HL-60 (cell line): Measurements from ENCODE around the gene HNF4A.

Experiments used
- GABPA ChIP-seq: IDR thresholded peaks from 2 replicates; pipeline ENCODE4 v1.6.1; 2012; ENCODE audit warnings: low read depth
- POLR2AphosphoS5 ChIP-seq: IDR thresholded peaks from 2 replicates; pipeline ENCODE4 v1.6.1; 2012; ENCODE audit warnings: low read depth
- TF ChIP-seq, protein P1 (sequence below): IDR thresholded peaks from one replicate; pipeline ENCODE4 v1.5.1; 2011; ENCODE audit warnings: low read length, control low read depth, inconsistent platforms; ENCODE audit not compliant: insufficient read depth
- TF ChIP-seq, protein P2 (sequence below): IDR thresholded peaks from 2 replicates; pipeline ENCODE4 v1.6.1; 2012; ENCODE audit warnings: low read depth; ENCODE audit not compliant: insufficient replicate concordance

DNA sequence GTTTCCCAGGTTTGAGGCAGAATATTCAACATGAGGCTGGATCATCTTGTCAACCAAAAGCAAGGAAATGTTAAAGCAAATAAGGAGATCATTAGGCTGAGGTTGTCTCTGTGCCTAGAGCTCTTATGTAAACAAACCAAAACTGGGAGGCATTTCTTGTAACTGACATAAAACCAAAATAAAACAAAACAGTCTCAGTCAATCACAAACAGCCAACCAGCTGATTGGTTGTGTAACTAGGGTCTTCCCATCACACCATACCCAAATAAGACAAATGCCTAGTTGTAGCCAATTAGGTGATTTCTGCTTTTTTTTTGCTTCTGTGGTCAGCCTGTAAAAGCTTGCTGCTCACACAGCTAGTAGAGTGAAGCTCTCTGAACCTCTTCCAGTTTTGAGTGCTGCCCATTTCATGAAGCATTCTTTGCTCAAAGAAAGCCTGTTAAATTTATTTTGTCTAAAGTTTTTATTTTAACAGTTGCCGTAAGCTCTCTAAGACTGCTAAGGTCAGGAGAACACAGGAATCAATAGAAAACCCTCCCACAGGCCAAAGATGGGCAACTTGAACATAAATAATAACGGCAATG lies 35.6 kb upstream of the HNF4A start:
- TF ChIP-seq GABPA (no peak), POLR2AphosphoS5 (no peak)
- TF ChIP-seq, protein P1, sequence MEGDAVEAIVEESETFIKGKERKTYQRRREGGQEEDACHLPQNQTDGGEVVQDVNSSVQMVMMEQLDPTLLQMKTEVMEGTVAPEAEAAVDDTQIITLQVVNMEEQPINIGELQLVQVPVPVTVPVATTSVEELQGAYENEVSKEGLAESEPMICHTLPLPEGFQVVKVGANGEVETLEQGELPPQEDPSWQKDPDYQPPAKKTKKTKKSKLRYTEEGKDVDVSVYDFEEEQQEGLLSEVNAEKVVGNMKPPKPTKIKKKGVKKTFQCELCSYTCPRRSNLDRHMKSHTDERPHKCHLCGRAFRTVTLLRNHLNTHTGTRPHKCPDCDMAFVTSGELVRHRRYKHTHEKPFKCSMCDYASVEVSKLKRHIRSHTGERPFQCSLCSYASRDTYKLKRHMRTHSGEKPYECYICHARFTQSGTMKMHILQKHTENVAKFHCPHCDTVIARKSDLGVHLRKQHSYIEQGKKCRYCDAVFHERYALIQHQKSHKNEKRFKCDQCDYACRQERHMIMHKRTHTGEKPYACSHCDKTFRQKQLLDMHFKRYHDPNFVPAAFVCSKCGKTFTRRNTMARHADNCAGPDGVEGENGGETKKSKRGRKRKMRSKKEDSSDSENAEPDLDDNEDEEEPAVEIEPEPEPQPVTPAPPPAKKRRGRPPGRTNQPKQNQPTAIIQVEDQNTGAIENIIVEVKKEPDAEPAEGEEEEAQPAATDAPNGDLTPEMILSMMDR: no peak
- TF ChIP-seq, protein P2, sequence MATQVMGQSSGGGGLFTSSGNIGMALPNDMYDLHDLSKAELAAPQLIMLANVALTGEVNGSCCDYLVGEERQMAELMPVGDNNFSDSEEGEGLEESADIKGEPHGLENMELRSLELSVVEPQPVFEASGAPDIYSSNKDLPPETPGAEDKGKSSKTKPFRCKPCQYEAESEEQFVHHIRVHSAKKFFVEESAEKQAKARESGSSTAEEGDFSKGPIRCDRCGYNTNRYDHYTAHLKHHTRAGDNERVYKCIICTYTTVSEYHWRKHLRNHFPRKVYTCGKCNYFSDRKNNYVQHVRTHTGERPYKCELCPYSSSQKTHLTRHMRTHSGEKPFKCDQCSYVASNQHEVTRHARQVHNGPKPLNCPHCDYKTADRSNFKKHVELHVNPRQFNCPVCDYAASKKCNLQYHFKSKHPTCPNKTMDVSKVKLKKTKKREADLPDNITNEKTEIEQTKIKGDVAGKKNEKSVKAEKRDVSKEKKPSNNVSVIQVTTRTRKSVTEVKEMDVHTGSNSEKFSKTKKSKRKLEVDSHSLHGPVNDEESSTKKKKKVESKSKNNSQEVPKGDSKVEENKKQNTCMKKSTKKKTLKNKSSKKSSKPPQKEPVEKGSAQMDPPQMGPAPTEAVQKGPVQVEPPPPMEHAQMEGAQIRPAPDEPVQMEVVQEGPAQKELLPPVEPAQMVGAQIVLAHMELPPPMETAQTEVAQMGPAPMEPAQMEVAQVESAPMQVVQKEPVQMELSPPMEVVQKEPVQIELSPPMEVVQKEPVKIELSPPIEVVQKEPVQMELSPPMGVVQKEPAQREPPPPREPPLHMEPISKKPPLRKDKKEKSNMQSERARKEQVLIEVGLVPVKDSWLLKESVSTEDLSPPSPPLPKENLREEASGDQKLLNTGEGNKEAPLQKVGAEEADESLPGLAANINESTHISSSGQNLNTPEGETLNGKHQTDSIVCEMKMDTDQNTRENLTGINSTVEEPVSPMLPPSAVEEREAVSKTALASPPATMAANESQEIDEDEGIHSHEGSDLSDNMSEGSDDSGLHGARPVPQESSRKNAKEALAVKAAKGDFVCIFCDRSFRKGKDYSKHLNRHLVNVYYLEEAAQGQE: no peak
